ENCODE measurements around the gene FYCO1. TPM values are rescaled to one million over a fixed set of nuclear protein-coding genes. Genes with fewer than 3 reads are reported as not detected.

Gene FYCO1
- total and polyA plus RNA-seq, 2 of the 8 experiments (the other 6 are each of a cell fraction or from before 2014, with no cell fraction given): 4.8 to 10.8 TPM

DNA sequence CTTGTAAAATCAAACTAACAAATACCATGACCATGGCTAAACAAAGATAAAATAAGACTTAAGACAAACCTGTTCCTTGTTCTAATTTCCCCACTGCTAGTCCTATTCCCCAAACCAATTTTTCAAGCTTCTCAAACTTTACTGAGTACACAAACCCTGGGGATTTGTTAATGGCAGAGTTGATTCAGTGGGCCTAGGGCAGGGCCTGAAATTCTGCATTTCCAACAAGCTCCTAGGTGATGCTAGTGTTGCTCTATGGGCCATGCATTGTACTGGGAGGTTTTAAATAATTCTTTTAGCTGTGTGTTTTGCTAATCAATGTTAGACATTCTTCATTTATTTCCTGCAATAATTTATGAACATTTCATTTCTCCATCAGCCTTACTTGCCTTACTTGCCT lies 122.6 kb downstream of the FYCO1 start:
- Histone ChIP-seq H2BK20ac (ENCODE audit: low read length) (no peak overlapping the region), H4K20me1 (replicated peaks in 1 of 2; ENCODE audit: control insufficient read depth in 1 of 2, insufficient read depth in 2 of 2, low read length in 2 of 2) (no peaks in the 10 kb centered on the region), H2AFZ (ENCODE audit: low read length) (no peak overlapping the region), H3K23me2 (ENCODE audit: low read depth, low read length) (no peaks in the 10 kb centered on the region), H2AK5ac (ENCODE audit: low read depth, low read length) (no peak overlapping the region), H3K9me3 (ENCODE audit: insufficient read depth in 2 of 2, low read depth in 1 of 2, low read length in 1 of 2) (no peaks in the 10 kb centered on the region), H3K23ac (ENCODE audit: insufficient read length) (no peak overlapping the region), H3K27ac (ENCODE audit: low read depth, low read length) (no peak overlapping the region), H4K5ac (ENCODE audit: insufficient read length, low read depth, low read length) (no peak overlapping the region), H3K9ac (replicated peaks in 1 of 4; ENCODE audit: extremely low read depth in 1 of 4, low read depth in 3 of 4, low read length in 3 of 4) (no peak overlapping the region), H3K36me3 (ENCODE audit: control insufficient read depth in 2 of 4, insufficient read depth in 4 of 4, low read length in 3 of 4) (no peaks in the 10 kb centered on the region), H2BK15ac (ENCODE audit: low read length) (no peak overlapping the region), H4K91ac (replicated peaks; ENCODE audit: insufficient read length, low read length) (no peak overlapping the region), H3K4ac (replicated peaks; ENCODE audit: insufficient read length, low read depth, low read length) (no peak overlapping the region), H3K79me1 (ENCODE audit: low read depth, low read length) (no peaks in the 10 kb centered on the region; the same call in 1 of the 2 replicates), H3K18ac (ENCODE audit: extremely low read depth, low read length) (no peak overlapping the region), H3K27me3 (replicated peaks in 1 of 4; ENCODE audit: control insufficient read depth in 3 of 4, extremely low read depth in 1 of 4, insufficient read depth in 3 of 4, low read length in 3 of 4) (0 out of 7 replicates have a peak, but pooled peaks cover 0 to 3% (median 0%) of the 10 kb centered on the region in 4 experiments), H3K56ac (replicated peaks; ENCODE audit: insufficient read length, low read depth, low read length) (no peak overlapping the region), H3K14ac (ENCODE audit: insufficient read length) (no peak overlapping the region), H4K8ac (ENCODE audit: extremely low read depth, insufficient read depth, low read length) (no peak overlapping the region), H3K4me1 (replicated peaks in 1 of 4; ENCODE audit: control insufficient read depth in 3 of 4, insufficient read depth in 4 of 4, low read length in 3 of 4) (peaks cover 0 to 4% (median 2%) of the 10 kb centered on the region in 4 experiments; a peak in 2 of 7 replicates), H3K4me3 (ENCODE audit: extremely low read depth in 1 of 4, insufficient read depth in 2 of 4, low read depth in 3 of 4, low read length in 4 of 4) (no peak overlapping the region), H3K79me2 (ENCODE audit: control insufficient read depth in 1 of 2, insufficient read depth in 2 of 2, low read length in 2 of 2) (no peaks in the 10 kb centered on the region), H2BK120ac (replicated peaks; ENCODE audit: low read depth, low read length) (no peak overlapping the region), H3K4me2 (ENCODE audit: insufficient read depth in 1 of 2, low read depth in 2 of 2, low read length in 2 of 2) (no peak overlapping the region), H2BK12ac (ENCODE audit: low read depth, low read length) (no peak overlapping the region), H2BK5ac (ENCODE audit: low read depth, low read length) (no peak overlapping the region)
- FAIRE-seq: no peak
- ChIA-PET POLR2A (ENCODE audit: partially characterized antibody) (no interaction called here), CTCF (ENCODE audit: partially characterized antibody) (interaction anchor here (1.0 to 2.1 kb wide), 2 partner anchors 10 to 29 kb away, joined by 3 to 6 read pairs; no protein-coding TSS in a partner anchor)
- DNase-seq (ENCODE audit: low read depth in 1 of 2, low spot score in 2 of 2): no peak
- TF ChIP-seq SRF (IDR thresholded peaks at IDR 0.05; ENCODE audit: low read depth, low read length): no peak
